CD14-positive monocyte (primary cell): ENCODE data around the gene PRKCQ. TPM values are rescaled to one million over a fixed set of nuclear protein-coding genes. Genes with fewer than 3 reads are reported as not detected.
A peak's percentile ranks its signal among the peaks of the same experiment; 100 is the strongest.

Experiments
- DNase-seq, 3 donors: peaks; one replicate each; pipeline ENCODE4 v3.0.0-alpha.2; 2011 to 2022
- H2AFZ ChIP-seq: 2 replicates; pipeline ENCODE4 v1.6.0; 2012; ENCODE audit warnings: mild to moderate bottlenecking, low read depth, low read length, inconsistent platforms; ENCODE audit not compliant: insufficient read depth, poor library complexity, severe bottlenecking
- H3K27ac ChIP-seq, 2 donors: 1 replicate in 1 of 2; 2 replicates in 1 of 2; pipeline ENCODE4 v1.5.1; 2012 to 2013; ENCODE audit warnings: low read length in 2 of 2, control low read depth in 1 of 2, inconsistent platforms in 1 of 2, low read depth in 1 of 2, mild to moderate bottlenecking in 1 of 2
- H3K27me3 ChIP-seq, 2 donors: one replicate each; pipeline versions ENCODE4 v1.6.0 to v1.6.1; 2011 to 2013; ENCODE audit warnings: low read length in 2 of 2; ENCODE audit not compliant: control insufficient read depth in 2 of 2, insufficient read depth in 2 of 2
- H3K36me3 ChIP-seq, 2 donors: replicated peaks in 1 of 2; 1 replicate in 1 of 2; 2 replicates in 1 of 2; pipeline versions ENCODE4 v1.5.1 to v1.6.1; 2012 to 2013; ENCODE audit warnings: low read length in 2 of 2, control low read depth in 1 of 2, inconsistent platforms in 1 of 2, mild to moderate bottlenecking in 1 of 2; ENCODE audit not compliant: insufficient read depth in 2 of 2, control insufficient read depth in 1 of 2
- H3K4me1 ChIP-seq, 2 donors: 1 replicate in 1 of 2; 2 replicates in 1 of 2; pipeline versions ENCODE4 v1.5.1 to v1.6.1; 2012 to 2013; ENCODE audit warnings: low read length in 2 of 2, control low read depth in 1 of 2, inconsistent platforms in 1 of 2, mild to moderate bottlenecking in 1 of 2, moderate library complexity in 1 of 2; ENCODE audit not compliant: insufficient read depth in 2 of 2, control insufficient read depth in 1 of 2
- H3K4me2 ChIP-seq: replicated peaks from 2 replicates; pipeline ENCODE3; 2012; ENCODE audit warnings: low read length, moderate library complexity, mild to moderate bottlenecking; ENCODE audit not compliant: poor library complexity, severe bottlenecking; ENCODE audit errors: extremely low read depth
- H3K4me3 ChIP-seq, 3 experiments: fragments of 200-600 bp in 1 of 3; sonication (generic) in 1 of 3; replicated peaks in 1 of 3; 1 replicate in 2 of 3; 2 replicates in 1 of 3; pipeline ENCODE4 v1.5.1; 2011 to 2013; ENCODE audit warnings: low read length in 3 of 3, mild to moderate bottlenecking in 3 of 3, control low read depth in 2 of 3, low read depth in 2 of 3, inconsistent platforms in 1 of 3, moderate library complexity in 1 of 3
- H3K79me2 ChIP-seq: 2 replicates; pipeline ENCODE4 v1.6.0; 2012; ENCODE audit warnings: mild to moderate bottlenecking, control low read depth, inconsistent platforms, low read length, moderate library complexity; ENCODE audit not compliant: insufficient read depth
- H3K9ac ChIP-seq: 2 replicates; pipeline ENCODE4 v1.6.0; 2017; ENCODE audit warnings: low read length, mild to moderate bottlenecking; ENCODE audit not compliant: insufficient read depth, poor library complexity, severe bottlenecking
- H3K9me3 ChIP-seq, 2 donors: replicated peaks in 1 of 2; 1 replicate in 1 of 2; 2 replicates in 1 of 2; pipeline versions ENCODE4 v1.5.1 to v1.6.1; 2012 to 2013; ENCODE audit warnings: low read length in 2 of 2, control low read depth in 1 of 2; ENCODE audit not compliant: control insufficient read depth in 1 of 2, insufficient read depth in 1 of 2
- H4K20me1 ChIP-seq: 2 replicates; pipeline ENCODE4 v1.6.0; 2012; ENCODE audit warnings: mild to moderate bottlenecking, low read length, control low read depth, moderate library complexity; ENCODE audit not compliant: insufficient read depth
- H3K27ac Mint-ChIP-seq, 7 donors: one replicate each; pipeline ENCODE4 v1.8.0; 2020; ENCODE audit warnings: mild to moderate bottlenecking in 7 of 7, mixed read lengths in 7 of 7, moderate library complexity in 6 of 7, inconsistent platforms in 2 of 7
- H3K27me3 Mint-ChIP-seq, 3 donors: one replicate each; pipeline ENCODE4 v1.8.0; 2021 to 2022; ENCODE audit warnings: low read depth in 3 of 3, mild to moderate bottlenecking in 3 of 3, mixed read lengths in 3 of 3, moderate library complexity in 3 of 3, inconsistent platforms in 1 of 3
- H3K36me3 Mint-ChIP-seq, 2 donors: one replicate each; pipeline ENCODE4 v1.8.0; 2020; ENCODE audit warnings: mixed read lengths in 2 of 2, inconsistent platforms in 1 of 2, mild to moderate bottlenecking in 1 of 2
- H3K4me1 Mint-ChIP-seq: one replicate; pipeline ENCODE4 v1.8.0; 2020; ENCODE audit warnings: mild to moderate bottlenecking, mixed read lengths
- H3K4me3 Mint-ChIP-seq, 2 donors: one replicate each; pipeline ENCODE4 v1.8.0; 2020; ENCODE audit warnings: mild to moderate bottlenecking in 2 of 2, mixed read lengths in 2 of 2, moderate library complexity in 1 of 2
- H3K9me3 Mint-ChIP-seq, 7 donors: one replicate each; pipeline ENCODE4 v1.8.0; 2020 to 2022; ENCODE audit warnings: mixed read lengths in 7 of 7, mild to moderate bottlenecking in 6 of 7, moderate library complexity in 6 of 7, inconsistent platforms in 2 of 7
- CTCF ChIP-seq: fragments of 200-600 bp; IDR thresholded peaks from one replicate; pipeline ENCODE4 v1.8.0; 2022; ENCODE audit warnings: antibody characterized with exemption, mild to moderate bottlenecking
- WGBS: methylation state at CpG from one replicate; pipeline ENCODE4 v1.1.5; 2013; ENCODE audit warnings: missing lambda C conversion rate; ENCODE audit not compliant: insufficient coverage; 5-methylcytosine and 5-hydroxymethylcytosine counted together
- intact Hi-C, 2 donors: fragments of 100-400 bp; cut with micrococcal nuclease; formaldehyde crosslinking; loops; one replicate each; pipeline versions ENCODE4 v1.15.0 to v1.15.1; 2023
- polyA plus RNA-seq, 3 donors: library from polyadenylated mRNA; depleted of rRNA in 1 of 3; unstranded in 2 of 3; stranded (reverse) in 1 of 3; fragments of 300-500 nt in 2 of 3; fragments of >200 nt in 1 of 3; fragmentation: Illumina TruSeq in 2 of 3; gene quantifications; 1 replicate in 2 of 3; 2 replicates in 1 of 3; pipeline ENCODE4 v1.2.3, GENCODE V29; 2012 to 2021

Gene PRKCQ
- polyA plus RNA-seq, 3 donors, result 0.01 to 0.29 (median 0.09) TPM

- peaks cover 0 to 2% (median 1%) of the 10 kb centered on the region in 3 donors for H3K27me3 Mint-ChIP-seq
- peaks cover 27% of the 10 kb centered on the region for H3K4me1 Mint-ChIP-seq
- no peak for TF ChIP-seq CTCF
- H3K4me3 Mint-ChIP-seq, result no peak overlapping the region
- Histone ChIP-seq H3K27ac (peak overlapping the region in 1 of 2 donors; percentile 33), H2AFZ (peak overlapping the region; percentile 21), H3K4me1 (peaks cover 19 to 22% of the 10 kb centered on the region in 2 donors), H4K20me1 (no peaks in the 10 kb centered on the region), H3K4me3 (no peak overlapping the region), H3K27me3 (no peaks in the 10 kb centered on the region), H3K9ac (no peak overlapping the region), H3K9me3 (no peaks in the 10 kb centered on the region), H3K36me3 (no peaks in the 10 kb centered on the region), H3K4me2 (no peak overlapping the region), H3K79me2 (no peaks in the 10 kb centered on the region)
- peaks cover 0 to 3% (median 0%) of the 10 kb centered on the region in 7 donors for H3K9me3 Mint-ChIP-seq
- intact Hi-C loops, result loop anchor here (5.0 to 10.0 kb wide), 3 partner anchors 175 to 318 kb away; no protein-coding TSS in a partner anchor
- peak in 1 of 3 donors; percentile 30 for DNase-seq
- WGBS, result no CpG with 5 or more reads among the region's 2 CpGs
- H3K36me3 Mint-ChIP-seq, result no peaks in the 10 kb centered on the region
- peak overlapping the region; percentile 55 to 87 (median 81) for H3K27ac Mint-ChIP-seq
Measured at GRCh38 chr10:6409971-6410643, 170.0 kb downstream of the PRKCQ start.

GRCh38 chr10:6408799-6409198 is 171.3 kb downstream of the PRKCQ start:
- Histone ChIP-seq H3K27ac (no peak overlapping the region), H3K4me1 (peaks cover 19 to 22% of the 10 kb centered on the region in 2 donors), H3K4me2 (no peak overlapping the region), H3K79me2 (no peaks in the 10 kb centered on the region), H3K4me3 (no peak overlapping the region), H3K27me3 (no peaks in the 10 kb centered on the region), H3K9me3 (no peaks in the 10 kb centered on the region), H4K20me1 (no peaks in the 10 kb centered on the region), H3K36me3 (no peaks in the 10 kb centered on the region), H2AFZ (no peak overlapping the region), H3K9ac (no peak overlapping the region)
- 80% methylated on average over 1 of the region's 3 CpGs for WGBS
- H3K36me3 Mint-ChIP-seq, result no peaks in the 10 kb centered on the region
- no peak for DNase-seq
- H3K4me1 Mint-ChIP-seq, result peaks cover 27% of the 10 kb centered on the region
- H3K27me3 Mint-ChIP-seq, result peaks cover 1 to 6% (median 4%) of the 10 kb centered on the region in 3 donors
- peak; percentile 8 for TF ChIP-seq CTCF
- peaks cover 0 to 3% (median 0%) of the 10 kb centered on the region in 7 donors for H3K9me3 Mint-ChIP-seq
- no peak overlapping the region for H3K27ac Mint-ChIP-seq
- no peak overlapping the region for H3K4me3 Mint-ChIP-seq
- intact Hi-C loops, result loop anchor here (5.0 to 10.0 kb wide), 3 partner anchors 174 to 316 kb away; no protein-coding TSS in a partner anchor
